ENCODE data around the gene KIAA1755. TPM values are rescaled to one million over a fixed set of nuclear protein-coding genes. Genes with fewer than 3 reads are reported as not detected.

The KIAA1755 gene
- total and polyA plus RNA-seq, 10 donors, result 0.51 to 7.3 (median 4.7) TPM

GRCh38 chr20:38194971-38195504, 65.5 kb downstream of the KIAA1755 start:
- H3K27me3 ChIP-seq (replicated peaks in 1 of 7), result peaks cover 0 to 11% (median 0%) of the 10 kb centered on the region in 7 donors
- TF ChIP-seq CTCF (IDR thresholded peaks at IDR 0.05 in 8 of 11, conservative IDR thresholded peaks at IDR 0.05 in 3 of 11) (no peak), POLR2A (IDR thresholded peaks at IDR 0.05) (no peak), POLR2AphosphoS5 (IDR thresholded peaks at IDR 0.05) (no peak)
- 72 to 90% (median 80%) methylated on average over 5 of the region's 5 CpGs for WGBS, 5 donors
- no peak for DNase-seq
- no peak overlapping the region for H3K4me3 ChIP-seq
- intact Hi-C loops (cut with DNase I; ENCODE audit: low total_unique reads), result no loop called here
- no peak overlapping the region for H3K27ac ChIP-seq
- no peaks in the 10 kb centered on the region for H3K9me3 ChIP-seq
- no peaks in the 10 kb centered on the region for H3K36me3 ChIP-seq
- peaks cover 0 to 33% (median 15%) of the 10 kb centered on the region in 6 donors for H3K4me1 ChIP-seq

- H3K4me3 ChIP-seq, result no peak overlapping the region
- peaks cover 0 to 11% (median 0%) of the 10 kb centered on the region in 7 donors for H3K27me3 ChIP-seq (replicated peaks in 1 of 7)
- no peak for TF ChIP-seq CTCF (IDR thresholded peaks at IDR 0.05 in 8 of 11, conservative IDR thresholded peaks at IDR 0.05 in 3 of 11)
- no peak for TF ChIP-seq POLR2A (IDR thresholded peaks at IDR 0.05)
- TF ChIP-seq POLR2AphosphoS5 (IDR thresholded peaks at IDR 0.05), result no peak
- H3K36me3 ChIP-seq, result no peaks in the 10 kb centered on the region
- intact Hi-C loops (cut with DNase I; ENCODE audit: low total_unique reads), result no loop called here
- H3K27ac ChIP-seq, result no peak overlapping the region
- WGBS, 5 donors, result 90 to 100% (median 93%) methylated on average over 2 to 4 of the region's 4 CpGs
- H3K4me1 ChIP-seq, result peaks cover 0 to 33% (median 15%) of the 10 kb centered on the region in 6 donors
- DNase-seq, result no peak
- H3K9me3 ChIP-seq, result no peaks in the 10 kb centered on the region
These were observed 66.9 kb downstream of the KIAA1755 start for GRCh38 chr20:38193586-38194105.

- TF ChIP-seq POLR2AphosphoS5 (IDR thresholded peaks at IDR 0.05), result no peak
- TF ChIP-seq POLR2A (IDR thresholded peaks at IDR 0.05), result no peak
- TF ChIP-seq CTCF (IDR thresholded peaks at IDR 0.05 in 8 of 11, conservative IDR thresholded peaks at IDR 0.05 in 3 of 11), result no peak
- H3K4me3 ChIP-seq, result no peak overlapping the region
- H3K27me3 ChIP-seq (replicated peaks in 1 of 7), result peaks cover 0 to 11% (median 0%) of the 10 kb centered on the region in 7 donors
- intact Hi-C loops (cut with DNase I; ENCODE audit: low total_unique reads), result no loop called here
- WGBS, 5 donors, result 84 to 94% (median 86%) methylated on average over 9 of the region's 9 CpGs
- H3K27ac ChIP-seq, result no peak overlapping the region
- peaks cover 0 to 29% (median 12%) of the 10 kb centered on the region in 6 donors for H3K4me1 ChIP-seq
- no peaks in the 10 kb centered on the region for H3K36me3 ChIP-seq
- no peaks in the 10 kb centered on the region for H3K9me3 ChIP-seq
- DNase-seq, result no peak
These were observed 68.1 kb downstream of the KIAA1755 start for GRCh38 chr20:38192323-38192885.

- 72 to 86% (median 77%) methylated on average over 5 of the region's 5 CpGs for WGBS, 5 donors
- DNase-seq, result no peak
- H3K9me3 ChIP-seq, result no peaks in the 10 kb centered on the region
- intact Hi-C loops (cut with DNase I; ENCODE audit: low total_unique reads), result no loop called here
- peaks cover 0 to 28% (median 11%) of the 10 kb centered on the region in 6 donors for H3K4me1 ChIP-seq
- H3K4me3 ChIP-seq, result no peak overlapping the region
- no peak overlapping the region for H3K27ac ChIP-seq
- TF ChIP-seq POLR2AphosphoS5 (IDR thresholded peaks at IDR 0.05) (no peak), POLR2A (IDR thresholded peaks at IDR 0.05) (no peak), CTCF (IDR thresholded peaks at IDR 0.05 in 8 of 11, conservative IDR thresholded peaks at IDR 0.05 in 3 of 11) (no peak)
- H3K36me3 ChIP-seq, result no peaks in the 10 kb centered on the region
- peaks cover 0 to 11% (median 0%) of the 10 kb centered on the region in 7 donors for H3K27me3 ChIP-seq (replicated peaks in 1 of 7)
These were observed 68.9 kb downstream of the KIAA1755 start for GRCh38 chr20:38191654-38192053.

All from spleen (tissue), 11 donors.